Loucy (cell line): Measurements from ENCODE around the gene PLA2G4D.

Experiments
- H2AFZ ChIP-seq: fragments of 200-600 bp; sonication (generic); 2 replicates; pipeline ENCODE4 v1.6.0; 2016; ENCODE audit warnings: antibody characterized with exemption, mild to moderate bottlenecking, low read length, moderate library complexity
- H3F3A ChIP-seq: fragments of 200-600 bp; 2 replicates; pipeline ENCODE4 v1.6.0; 2016; ENCODE audit warnings: antibody characterized with exemption, low read depth, mild to moderate bottlenecking
- H3K27me3 ChIP-seq: fragments of 200-600 bp; sonication (generic); 2 replicates; pipeline ENCODE4 v1.6.1; 2014; ENCODE audit warnings: low read length, mild to moderate bottlenecking; ENCODE audit not compliant: insufficient read depth, poor library complexity, severe bottlenecking
- H3K36me3 ChIP-seq: fragments of 200-600 bp; sonication (generic); 2 replicates; pipeline ENCODE4 v1.6.1; 2016; ENCODE audit warnings: low read length; ENCODE audit not compliant: insufficient read depth
- H3K4me1 ChIP-seq: fragments of 200-600 bp; sonication (generic); 2 replicates; pipeline ENCODE4 v1.5.1; 2014; ENCODE audit warnings: low read length, mild to moderate bottlenecking; ENCODE audit not compliant: insufficient read depth, poor library complexity, severe bottlenecking
- H3K4me2 ChIP-seq: fragments of 200-600 bp; sonication (generic); 2 replicates; pipeline ENCODE4 v1.6.0; 2014; ENCODE audit warnings: antibody characterized with exemption, low read length, low read depth, mild to moderate bottlenecking; ENCODE audit not compliant: poor library complexity, severe bottlenecking
- H3K4me3 ChIP-seq: fragments of 200-600 bp; sonication (generic); 2 replicates; pipeline ENCODE4 v1.5.1; 2014; ENCODE audit warnings: low read length, mild to moderate bottlenecking, mixed read lengths; ENCODE audit not compliant: poor library complexity, severe bottlenecking
- H3K79me2 ChIP-seq: fragments of 200-600 bp; sonication (generic); 2 replicates; pipeline ENCODE4 v1.6.1; 2014; ENCODE audit warnings: low read length; ENCODE audit not compliant: insufficient read depth
- H3K9ac ChIP-seq: fragments of 200-600 bp; sonication (generic); 2 replicates; pipeline ENCODE4 v1.6.0; 2014; ENCODE audit warnings: mild to moderate bottlenecking, low read depth, low read length, moderate library complexity; ENCODE audit not compliant: poor library complexity, severe bottlenecking
- H3K9me2 ChIP-seq: fragments of 200-600 bp; sonication (generic); replicated peaks from 2 replicates; pipeline ENCODE4 v1.6.1; 2016; ENCODE audit warnings: low read depth, low read length, mixed read lengths
- H3K9me3 ChIP-seq: fragments of 200-600 bp; sonication (generic); 2 replicates; pipeline ENCODE4 v1.6.1; 2014; ENCODE audit warnings: mild to moderate bottlenecking, antibody characterized with exemption, low read length, low read depth; ENCODE audit not compliant: insufficient read depth
- H4K20me1 ChIP-seq: fragments of 200-600 bp; sonication (generic); 2 replicates; pipeline ENCODE4 v1.6.0; 2014; ENCODE audit warnings: antibody characterized with exemption, low read length, mild to moderate bottlenecking; ENCODE audit not compliant: insufficient read depth, poor library complexity, severe bottlenecking
- EZH2phosphoT487 ChIP-seq: fragments of 200-600 bp; IDR thresholded peaks from 2 replicates; pipeline ENCODE4 v1.6.1; 2018; ENCODE audit warnings: antibody characterized with exemption, mild to moderate bottlenecking, moderate library complexity, borderline replicate concordance
- TF ChIP-seq, protein P1 (sequence below): fragments of 200-600 bp; sonication (generic); conservative IDR thresholded peaks from 2 replicates; pipeline ENCODE4 v1.5.1; 2014; ENCODE audit warnings: mild to moderate bottlenecking, antibody characterized with exemption, low read length

The PLA2G4D gene

DNA sequence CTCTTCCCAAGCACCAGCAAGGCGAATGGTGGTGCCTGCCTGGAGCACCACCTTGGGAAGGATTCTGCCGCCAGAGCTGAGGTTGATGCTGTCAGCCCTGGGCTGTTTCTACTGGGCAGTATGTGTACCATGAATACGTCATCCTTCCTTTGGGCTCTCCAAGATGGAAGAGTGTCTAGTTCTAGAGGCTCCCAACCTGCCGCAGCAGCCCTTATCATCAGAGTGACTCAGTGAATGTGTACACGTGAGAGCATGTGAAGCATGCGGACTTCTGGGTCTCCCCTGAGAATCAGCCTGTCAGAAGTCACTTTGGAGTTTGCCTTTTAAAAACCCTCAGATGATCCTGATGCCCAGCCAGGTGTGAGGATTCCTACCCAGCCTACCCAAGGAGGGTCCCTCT, 20.9 kb downstream of the PLA2G4D start:
- H3K9me2 ChIP-seq, result no peaks in the 10 kb centered on the region
- no peaks in the 10 kb centered on the region for H4K20me1 ChIP-seq
- TF ChIP-seq EZH2phosphoT487, result no peak
- TF ChIP-seq, protein P1, sequence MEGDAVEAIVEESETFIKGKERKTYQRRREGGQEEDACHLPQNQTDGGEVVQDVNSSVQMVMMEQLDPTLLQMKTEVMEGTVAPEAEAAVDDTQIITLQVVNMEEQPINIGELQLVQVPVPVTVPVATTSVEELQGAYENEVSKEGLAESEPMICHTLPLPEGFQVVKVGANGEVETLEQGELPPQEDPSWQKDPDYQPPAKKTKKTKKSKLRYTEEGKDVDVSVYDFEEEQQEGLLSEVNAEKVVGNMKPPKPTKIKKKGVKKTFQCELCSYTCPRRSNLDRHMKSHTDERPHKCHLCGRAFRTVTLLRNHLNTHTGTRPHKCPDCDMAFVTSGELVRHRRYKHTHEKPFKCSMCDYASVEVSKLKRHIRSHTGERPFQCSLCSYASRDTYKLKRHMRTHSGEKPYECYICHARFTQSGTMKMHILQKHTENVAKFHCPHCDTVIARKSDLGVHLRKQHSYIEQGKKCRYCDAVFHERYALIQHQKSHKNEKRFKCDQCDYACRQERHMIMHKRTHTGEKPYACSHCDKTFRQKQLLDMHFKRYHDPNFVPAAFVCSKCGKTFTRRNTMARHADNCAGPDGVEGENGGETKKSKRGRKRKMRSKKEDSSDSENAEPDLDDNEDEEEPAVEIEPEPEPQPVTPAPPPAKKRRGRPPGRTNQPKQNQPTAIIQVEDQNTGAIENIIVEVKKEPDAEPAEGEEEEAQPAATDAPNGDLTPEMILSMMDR, result no peak
- H3K4me2 ChIP-seq, result no peak overlapping the region
- H3K9ac ChIP-seq, result no peak overlapping the region
- H3K79me2 ChIP-seq, result no peaks in the 10 kb centered on the region
- no peaks in the 10 kb centered on the region for H3K36me3 ChIP-seq
- H3K27me3 ChIP-seq, result no peaks in the 10 kb centered on the region
- H3K9me3 ChIP-seq, result no peaks in the 10 kb centered on the region
- no peak overlapping the region for H2AFZ ChIP-seq
- no peaks in the 10 kb centered on the region for H3F3A ChIP-seq
- H3K4me1 ChIP-seq, result peaks cover 7% of the 10 kb centered on the region
- H3K4me3 ChIP-seq, result no peak overlapping the region

GRCh38 chr15:42072141-42072685, 22.1 kb downstream of the PLA2G4D start:
- Histone ChIP-seq H3K36me3 (no peaks in the 10 kb centered on the region), H3K4me2 (no peak overlapping the region), H3F3A (no peaks in the 10 kb centered on the region), H3K79me2 (no peaks in the 10 kb centered on the region), H3K4me3 (no peak overlapping the region), H4K20me1 (no peaks in the 10 kb centered on the region), H3K9ac (no peak overlapping the region), H3K27me3 (no peaks in the 10 kb centered on the region), H3K9me3 (no peaks in the 10 kb centered on the region), H3K4me1 (peaks cover 7% of the 10 kb centered on the region), H3K9me2 (no peaks in the 10 kb centered on the region), H2AFZ (no peak overlapping the region)
- TF ChIP-seq EZH2phosphoT487, result no peak
- TF ChIP-seq, protein P1, result no peak

GRCh38 chr15:42071717-42072116, 22.6 kb downstream of the PLA2G4D start:
- H3K4me2 ChIP-seq, result no peak overlapping the region
- no peak overlapping the region for H3K9ac ChIP-seq
- H3K4me3 ChIP-seq, result no peak overlapping the region
- no peaks in the 10 kb centered on the region for H4K20me1 ChIP-seq
- no peaks in the 10 kb centered on the region for H3K9me3 ChIP-seq
- H3K27me3 ChIP-seq, result no peaks in the 10 kb centered on the region
- no peaks in the 10 kb centered on the region for H3K79me2 ChIP-seq
- peaks cover 7% of the 10 kb centered on the region for H3K4me1 ChIP-seq
- H3F3A ChIP-seq, result no peaks in the 10 kb centered on the region
- H2AFZ ChIP-seq, result no peak overlapping the region
- H3K9me2 ChIP-seq, result no peaks in the 10 kb centered on the region
- no peak for TF ChIP-seq EZH2phosphoT487
- TF ChIP-seq, protein P1, result no peak
- no peaks in the 10 kb centered on the region for H3K36me3 ChIP-seq
